Head of caudate nucleus (tissue), 42 donors: ENCODE results near the gene L1CAM.
A peak's percentile ranks its signal among the peaks of the same experiment; 100 is the strongest.

Experiments
- DNase-seq, 42 donors: peaks; one replicate each; pipeline versions ENCODE4 v3.0.0 to v3.0.0-alpha.2; 2020 to 2021; ENCODE audit warnings: mixed read lengths in 7 of 42
- intact Hi-C: fragments of 100-400 bp; cut with DNase I; formaldehyde crosslinking; loops from one replicate; pipeline ENCODE4 v1.15.0; 2022

L1CAM gene

GRCh38 chrX:153882557-153882956, 3.4 kb downstream of the L1CAM start:
- DNase-seq, result no peak

GRCh38 chrX:153882086-153882498, 3.9 kb downstream of the L1CAM start:
- intact Hi-C loops, result no loop called here
- DNase-seq, result peak in 26 of 42 donors; percentile 30 to 77 (median 57)

More at GRCh38 chrX:153882557-153882956, 3.4 kb downstream of the L1CAM start:
- intact Hi-C loops, result no loop called here

- DNase-seq, result no peak
- intact Hi-C loops, result no loop called here
Measured at GRCh38 chrX:153881281-153881680, 4.7 kb downstream of the L1CAM start.

GRCh38 chrX:153880440-153880815, 5.5 kb downstream of the L1CAM start:
- DNase-seq, result no peak
- intact Hi-C loops, result no loop called here

GRCh38 chrX:153879741-153880439, 6.1 kb downstream of the L1CAM start:
- intact Hi-C loops, result no loop called here
- no peak for DNase-seq

- intact Hi-C loops, result no loop called here
- DNase-seq, result peak in 1 of 42 donors; percentile 47
Measured at GRCh38 chrX:153878969-153879653, 6.9 kb downstream of the L1CAM start.

GRCh38 chrX:153878345-153878744, 7.6 kb downstream of the L1CAM start:
- intact Hi-C loops, result no loop called here
- no peak for DNase-seq

- intact Hi-C loops, result no loop called here
- no peak for DNase-seq
Measured at GRCh38 chrX:153877571-153878261, 8.3 kb downstream of the L1CAM start.

GRCh38 chrX:153876112-153876491, 9.9 kb downstream of the L1CAM start:
- peak in 2 of 42 donors; percentile 46 to 58 for DNase-seq
- intact Hi-C loops, result no loop called here

- peak in 39 of 42 donors; percentile 27 to 88 (median 64) for DNase-seq
- intact Hi-C loops, result no loop called here
Measured at GRCh38 chrX:153875391-153876111, 10.4 kb downstream of the L1CAM start.

GRCh38 chrX:153874366-153875125, 11.4 kb downstream of the L1CAM start:
- intact Hi-C loops, result no loop called here

GRCh38 chrX:153874085-153874365, 11.9 kb downstream of the L1CAM start:
- DNase-seq, result no peak
- intact Hi-C loops, result no loop called here

More at GRCh38 chrX:153874366-153875125, 11.4 kb downstream of the L1CAM start:
- DNase-seq, result no peak

- intact Hi-C loops, result no loop called here
- no peak for DNase-seq
Measured at GRCh38 chrX:153873282-153874084, 12.5 kb downstream of the L1CAM start.

GRCh38 chrX:153871946-153872878, 13.8 kb downstream of the L1CAM start:
- intact Hi-C loops, result no loop called here
- no peak for DNase-seq

GRCh38 chrX:153871451-153871850, 14.5 kb downstream of the L1CAM start:
- peak in 16 of 42 donors; percentile 25 to 70 (median 49) for DNase-seq
- intact Hi-C loops, result no loop called here

- intact Hi-C loops, result no loop called here
- no peak for DNase-seq
Measured at GRCh38 chrX:153870791-153871360, 15.1 kb downstream of the L1CAM start.

- intact Hi-C loops, result no loop called here
- no peak for DNase-seq
Measured at GRCh38 chrX:153870288-153870690, 15.7 kb downstream of the L1CAM start.
